Tibial nerve (tissue), 4 donors: Measurements from ENCODE around the gene DAB1. TPM values are rescaled to one million over a fixed set of nuclear protein-coding genes. Genes with fewer than 3 reads are reported as not detected.

Experiments used
- DNase-seq, 2 donors: peaks; one replicate each; pipeline ENCODE4 v3.0.0-alpha.2; 2019; ENCODE audit warnings: low spot score in 2 of 2
- H3K27ac ChIP-seq, 4 donors: fragments of 200-600 bp; sonication (generic) in 3 of 4; one replicate each; pipeline ENCODE4 v1.5.1; 2017 to 2019; ENCODE audit warnings: mild to moderate bottlenecking in 1 of 4
- H3K27me3 ChIP-seq, 2 donors: fragments of 200-600 bp; sonication (generic) in 1 of 2; one replicate each; pipeline versions ENCODE4 v1.5.1 to v1.6.0; 2017 to 2019
- H3K36me3 ChIP-seq, 3 donors: fragments of 200-600 bp; sonication (generic); one replicate each; pipeline ENCODE4 v1.5.1; 2018 to 2019
- H3K4me1 ChIP-seq, 4 donors: fragments of 200-600 bp; sonication (generic) in 3 of 4; one replicate each; pipeline ENCODE4 v1.5.1; 2017 to 2019
- H3K4me3 ChIP-seq, 4 donors: fragments of 200-600 bp; sonication (generic) in 3 of 4; one replicate each; pipeline ENCODE4 v1.5.1; 2017 to 2019; ENCODE audit warnings: mild to moderate bottlenecking in 1 of 4, moderate library complexity in 1 of 4
- H3K9me3 ChIP-seq, 4 donors: fragments of 200-600 bp; sonication (generic) in 3 of 4; one replicate each; pipeline ENCODE4 v1.5.1; 2017 to 2019
- EP300 ChIP-seq, 2 donors: sonication (generic); formaldehyde crosslinking; IDR thresholded peaks; one replicate each; pipeline ENCODE4 v1.6.1; 2017; ENCODE audit warnings: antibody characterized with exemption in 2 of 2, mild to moderate bottlenecking in 1 of 2
- POLR2A ChIP-seq, 2 donors: fragments of 450-650 bp; IDR thresholded peaks; one replicate each; pipeline ENCODE4 v1.6.1; 2017; ENCODE audit warnings: antibody characterized with exemption in 2 of 2, mild to moderate bottlenecking in 2 of 2, moderate library complexity in 2 of 2
- WGBS, 2 donors: methylation state at CpG; one replicate each; pipeline ENCODE4 v1.1.5; 2018; 5-methylcytosine and 5-hydroxymethylcytosine counted together
- total RNA-seq, 4 donors: library from RNA; depleted of rRNA; stranded (reverse); fragments of >200 nt; gene quantifications; one replicate each; pipeline ENCODE4 v1.1.0, GENCODE V29; 2016
- TF ChIP-seq, protein P1 (sequence below), 5 experiments: fragments of 200-600 bp in 3 of 5; fragments of 450-650 bp in 2 of 5; sonication (generic) in 3 of 5; IDR thresholded peaks; one replicate each; pipeline ENCODE4 v1.5.1; 2016 to 2019; ENCODE audit warnings: antibody characterized with exemption in 5 of 5, mild to moderate bottlenecking in 3 of 5, moderate library complexity in 2 of 5

DAB1 gene
- total RNA-seq, 4 donors from 2014 or later = 4.0 to 8.3 (median 4.4) TPM

DNA sequence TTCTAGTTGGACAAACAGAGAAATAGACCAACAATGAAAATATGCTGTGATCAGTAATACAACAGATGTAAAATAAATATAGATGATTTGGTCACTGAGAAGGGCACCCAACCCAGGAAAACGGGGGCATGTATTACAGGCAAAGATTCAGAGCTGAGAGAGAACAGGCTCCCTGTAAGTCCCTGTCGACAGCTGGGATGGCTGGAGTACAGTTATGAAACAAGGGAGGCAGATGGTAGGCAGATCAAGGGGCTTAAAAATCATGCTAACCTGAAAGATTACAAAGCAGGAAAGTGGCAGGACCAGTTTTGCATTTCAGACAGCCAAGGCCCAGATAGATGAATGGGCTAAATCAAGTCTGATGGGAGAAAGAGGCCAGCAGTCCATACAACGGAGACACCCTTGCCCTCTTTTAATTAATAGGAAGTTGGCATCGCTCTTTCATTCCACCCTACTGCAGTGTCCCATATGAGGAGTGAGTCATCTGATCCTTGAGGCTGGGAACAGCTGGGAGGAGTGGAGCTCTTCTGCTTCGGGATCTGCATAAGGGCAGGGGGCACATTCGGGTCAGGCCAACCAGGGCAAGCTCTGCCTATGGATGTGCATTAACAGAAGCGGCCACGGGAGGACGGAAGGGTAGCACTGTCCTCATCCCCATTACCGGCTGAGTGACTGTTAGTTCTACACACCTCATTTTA, 171.1 kb downstream of the DAB1 start:
- no peaks in the 10 kb centered on the region for H3K27me3 ChIP-seq
- no peaks in the 10 kb centered on the region for H3K9me3 ChIP-seq
- no peak for DNase-seq
- H3K36me3 ChIP-seq = no peaks in the 10 kb centered on the region
- no peaks in the 10 kb centered on the region for H3K4me1 ChIP-seq
- H3K4me3 ChIP-seq = no peak overlapping the region
- TF ChIP-seq POLR2A (IDR thresholded peaks at IDR 0.05) = no peak
- TF ChIP-seq, protein P1, sequence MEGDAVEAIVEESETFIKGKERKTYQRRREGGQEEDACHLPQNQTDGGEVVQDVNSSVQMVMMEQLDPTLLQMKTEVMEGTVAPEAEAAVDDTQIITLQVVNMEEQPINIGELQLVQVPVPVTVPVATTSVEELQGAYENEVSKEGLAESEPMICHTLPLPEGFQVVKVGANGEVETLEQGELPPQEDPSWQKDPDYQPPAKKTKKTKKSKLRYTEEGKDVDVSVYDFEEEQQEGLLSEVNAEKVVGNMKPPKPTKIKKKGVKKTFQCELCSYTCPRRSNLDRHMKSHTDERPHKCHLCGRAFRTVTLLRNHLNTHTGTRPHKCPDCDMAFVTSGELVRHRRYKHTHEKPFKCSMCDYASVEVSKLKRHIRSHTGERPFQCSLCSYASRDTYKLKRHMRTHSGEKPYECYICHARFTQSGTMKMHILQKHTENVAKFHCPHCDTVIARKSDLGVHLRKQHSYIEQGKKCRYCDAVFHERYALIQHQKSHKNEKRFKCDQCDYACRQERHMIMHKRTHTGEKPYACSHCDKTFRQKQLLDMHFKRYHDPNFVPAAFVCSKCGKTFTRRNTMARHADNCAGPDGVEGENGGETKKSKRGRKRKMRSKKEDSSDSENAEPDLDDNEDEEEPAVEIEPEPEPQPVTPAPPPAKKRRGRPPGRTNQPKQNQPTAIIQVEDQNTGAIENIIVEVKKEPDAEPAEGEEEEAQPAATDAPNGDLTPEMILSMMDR (IDR thresholded peaks at IDR 0.05) = no peak
- no peak for TF ChIP-seq EP300 (IDR thresholded peaks at IDR 0.05)
- no peak overlapping the region for H3K27ac ChIP-seq
- WGBS, 2 donors = 63 to 73% methylated on average over 10 of the region's 10 CpGs

DNA sequence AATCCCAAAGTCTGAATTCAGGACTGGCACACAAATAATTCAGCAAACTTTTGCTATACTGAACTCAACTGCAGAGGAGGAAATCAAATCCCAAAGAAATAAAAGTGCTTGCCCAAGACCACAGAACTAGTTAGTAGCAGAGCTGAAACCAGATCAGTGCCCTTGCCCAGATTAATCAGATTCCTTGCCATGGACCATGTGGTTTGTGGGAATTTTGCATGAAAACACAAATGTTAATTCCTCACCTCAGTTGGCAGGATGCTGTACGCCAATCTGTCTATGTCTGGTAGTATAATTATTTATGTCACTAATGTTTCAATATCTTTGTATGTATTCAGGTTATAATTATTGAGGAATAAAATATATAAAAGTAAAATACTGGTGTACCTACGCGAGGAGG, 173.8 kb downstream of the DAB1 start:
- no peak overlapping the region for H3K27ac ChIP-seq
- TF ChIP-seq POLR2A (IDR thresholded peaks at IDR 0.05) (no peak), EP300 (IDR thresholded peaks at IDR 0.05) (no peak)
- TF ChIP-seq, protein P1 (IDR thresholded peaks at IDR 0.05) = no peak
- no peaks in the 10 kb centered on the region for H3K4me1 ChIP-seq
- no peak for DNase-seq
- no peaks in the 10 kb centered on the region for H3K9me3 ChIP-seq
- 94 to 98% methylated on average over 3 of the region's 3 CpGs for WGBS, 2 donors
- H3K4me3 ChIP-seq = no peak overlapping the region
- H3K36me3 ChIP-seq = no peaks in the 10 kb centered on the region
- no peaks in the 10 kb centered on the region for H3K27me3 ChIP-seq

DNA sequence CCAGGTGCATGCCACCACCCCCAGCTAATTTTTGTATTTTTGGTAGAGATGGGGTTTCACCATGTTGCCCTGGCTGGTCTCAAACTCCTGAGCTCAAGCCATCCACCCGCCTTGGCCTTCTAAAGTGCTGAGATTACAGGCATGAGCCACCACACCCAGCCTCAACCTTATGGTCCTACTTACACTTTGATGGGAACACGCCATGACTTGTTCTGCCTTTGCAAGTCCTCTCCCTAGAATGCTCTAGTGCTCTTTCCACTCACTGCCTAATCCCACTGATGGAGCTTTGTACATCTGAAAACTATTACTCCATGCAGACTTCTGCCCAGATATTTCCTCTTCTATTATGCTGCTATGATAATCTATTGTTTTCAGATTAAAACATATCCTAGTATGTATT, 174.3 kb downstream of the DAB1 start:
- no peak for DNase-seq
- Histone ChIP-seq H3K9me3 (no peaks in the 10 kb centered on the region), H3K36me3 (no peaks in the 10 kb centered on the region), H3K4me3 (no peak overlapping the region), H3K4me1 (no peaks in the 10 kb centered on the region), H3K27ac (no peak overlapping the region), H3K27me3 (no peaks in the 10 kb centered on the region)
- 69 to 97% methylated on average over 2 of the region's 2 CpGs for WGBS, 2 donors
- TF ChIP-seq EP300 (IDR thresholded peaks at IDR 0.05) = no peak
- no peak for TF ChIP-seq POLR2A (IDR thresholded peaks at IDR 0.05)
- TF ChIP-seq, protein P1 (IDR thresholded peaks at IDR 0.05) = no peak

DNA sequence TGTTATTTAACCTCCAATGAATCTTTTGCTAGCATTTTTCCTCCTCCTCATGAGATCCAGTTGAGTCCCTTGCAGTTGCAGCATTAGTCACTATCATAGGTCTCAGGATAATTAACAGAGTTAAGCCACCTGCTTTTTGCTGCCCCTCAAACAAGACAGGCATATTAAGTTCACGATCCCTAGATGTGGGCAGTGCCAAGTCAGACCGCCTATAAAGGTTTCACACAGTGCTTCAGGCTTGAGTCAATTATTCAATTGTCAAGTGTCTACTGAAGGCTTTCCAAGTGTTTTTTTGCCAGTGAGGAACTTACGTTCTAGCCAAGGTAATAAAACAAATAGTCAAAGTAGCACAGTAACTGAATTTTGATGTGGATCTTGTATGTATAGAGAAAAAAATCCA, 175.0 kb downstream of the DAB1 start:
- TF ChIP-seq EP300 (IDR thresholded peaks at IDR 0.05) (no peak), POLR2A (IDR thresholded peaks at IDR 0.05) (no peak)
- TF ChIP-seq, protein P1 (IDR thresholded peaks at IDR 0.05) = no peak
- H3K4me3 ChIP-seq = no peak overlapping the region
- no peaks in the 10 kb centered on the region for H3K36me3 ChIP-seq
- WGBS, 2 donors = 63 to 69% methylated on average over 3 of the region's 3 CpGs
- H3K27ac ChIP-seq = no peak overlapping the region
- H3K9me3 ChIP-seq = no peaks in the 10 kb centered on the region
- no peak for DNase-seq
- H3K27me3 ChIP-seq = no peaks in the 10 kb centered on the region
- no peaks in the 10 kb centered on the region for H3K4me1 ChIP-seq

DNA sequence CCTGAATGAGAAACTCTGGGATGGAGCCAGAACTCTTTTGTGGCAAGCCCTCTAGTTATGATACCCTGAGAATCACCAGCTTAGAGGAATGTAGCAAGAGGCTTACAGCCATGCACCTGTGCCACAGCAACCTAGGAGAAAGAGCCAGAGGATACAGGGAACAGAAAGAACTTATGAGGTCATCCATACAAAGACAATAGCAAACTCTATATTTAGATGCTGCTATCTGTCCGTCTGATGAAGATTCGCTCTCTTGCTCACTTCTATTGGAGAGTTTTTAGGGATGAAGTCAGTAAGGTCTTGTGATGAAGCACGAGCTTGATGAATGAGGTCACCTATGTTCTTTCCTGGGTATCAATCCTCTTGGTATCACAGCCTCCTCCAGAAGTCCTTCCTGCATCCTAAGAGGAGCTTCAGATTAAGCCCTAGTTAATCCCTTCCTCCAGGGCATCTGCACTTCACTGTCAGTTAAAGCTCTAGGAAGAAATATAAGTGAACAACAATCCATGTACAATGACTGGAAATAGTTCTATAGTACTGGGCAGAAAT, 185.6 kb downstream of the DAB1 start:
- TF ChIP-seq, protein P1 (IDR thresholded peaks at IDR 0.05) = no peak
- TF ChIP-seq EP300 (IDR thresholded peaks at IDR 0.05) (no peak), POLR2A (IDR thresholded peaks at IDR 0.05) (no peak)
- Histone ChIP-seq H3K36me3 (no peaks in the 10 kb centered on the region), H3K27ac (no peak overlapping the region), H3K27me3 (no peaks in the 10 kb centered on the region), H3K4me1 (no peaks in the 10 kb centered on the region), H3K9me3 (no peaks in the 10 kb centered on the region), H3K4me3 (no peak overlapping the region)
- DNase-seq = no peak
- 92 to 95% methylated on average over 3 of the region's 3 CpGs for WGBS, 2 donors
